ENCODE measurements around the gene FKTN. TPM values are rescaled to one million over a fixed set of nuclear protein-coding genes. Genes with fewer than 3 reads are reported as not detected.

FKTN gene
- total and polyA plus RNA-seq, 9 of the 15 experiments (the other 6 are each of a cell fraction or from before 2014, with no cell fraction given), result 5.4 to 16.3 (median 10.4) TPM

- TF ChIP-seq PML (IDR thresholded peaks at IDR 0.05; ENCODE audit: low read length) (0 out of 2 replicates have a peak, but pooled peaks have one; percentile 31), PKNOX1 (IDR thresholded peaks at IDR 0.05) (0 out of 2 replicates have a peak, but pooled peaks have one; percentile 12), MEIS2 (IDR thresholded peaks at IDR 0.05; ENCODE audit: partially characterized antibody) (peak; percentile 35), ARID1B (IDR thresholded peaks at IDR 0.05) (peak; percentile 92), ZFP30 (CRISPR knock-in tag; IDR thresholded peaks at IDR 0.05; ENCODE audit: borderline replicate concordance) (no peak), CCNT2 (IDR thresholded peaks at IDR 0.05; ENCODE audit: borderline replicate concordance, extremely low read depth, insufficient read length, low read depth, low read length) (peak; percentile 78), NFE2 (IDR thresholded peaks at IDR 0.05; ENCODE audit: low read depth) (peak; percentile 94), STAT5A (IDR thresholded peaks at IDR 0.05; ENCODE audit: borderline replicate concordance, low read length) (peak; percentile 68), BCOR (IDR thresholded peaks at IDR 0.05) (0 out of 2 replicates have a peak, but pooled peaks have one; percentile 33), TBL1XR1 (IDR thresholded peaks at IDR 0.05; ENCODE audit: low read length in 2 of 2) (peak in 1 of 2 experiments; percentile 60; a peak in 1 of 4 replicates), HMBOX1 (IDR thresholded peaks at IDR 0.05) (peak; percentile 91), ZNF316 (IDR thresholded peaks at IDR 0.05) (peak; percentile 93), ZKSCAN8 (CRISPR knock-in tag; IDR thresholded peaks at IDR 0.05) (peak; percentile 87), FIP1L1 (IDR thresholded peaks at IDR 0.05; ENCODE audit: low read depth, low read length, poor library complexity, severe bottlenecking) (no peak), HDAC2 (IDR thresholded peaks at IDR 0.05) (peak; percentile 68; the same call in 1 of the 2 replicates), ZNF124 (CRISPR knock-in tag; IDR thresholded peaks at IDR 0.05) (no peak), MAFK (IDR thresholded peaks at IDR 0.05; ENCODE audit: low read length) (peak; percentile 88), CTBP1 (IDR thresholded peaks at IDR 0.05; ENCODE audit: borderline replicate concordance) (peak; percentile 68), CBFA2T3 (IDR thresholded peaks at IDR 0.05) (peak; percentile 94), SMARCC2 (IDR thresholded peaks at IDR 0.05; ENCODE audit: low read depth) (peak; percentile 88), RCOR1 (IDR thresholded peaks at IDR 0.05; ENCODE audit: borderline replicate concordance in 1 of 2, low read depth in 2 of 2, low read length in 2 of 2) (peak; percentile 71 to 88; a peak in 3 of 4 replicates), PBX2 (CRISPR knock-in tag; IDR thresholded peaks at IDR 0.05; ENCODE audit: low read depth) (no peak), PBX2 (tag; conservative IDR thresholded peaks at IDR 0.05; ENCODE audit: low read depth) (0 out of 2 replicates have a peak, but pooled peaks have one; percentile 12), FOSL1 (tag; conservative IDR thresholded peaks at IDR 0.05) (peak; percentile 95), ZNF584 (CRISPR knock-in tag; IDR thresholded peaks at IDR 0.05; ENCODE audit: low read depth) (no peak), EHMT2 (IDR thresholded peaks at IDR 0.05) (peak; percentile 41; the same call in 1 of the 2 replicates)
Measured at GRCh38 chr9:105681724-105682123, 123.8 kb downstream of the FKTN start (continued).
